Gastrocnemius medialis (tissue), 4 donors: ENCODE measurements around the gene SSX2IP.

ENCODE experiments used
- POLR2A ChIP-seq, 2 donors: fragments of 450-650 bp; IDR thresholded peaks; one replicate each; pipeline ENCODE4 v1.6.1; 2017; ENCODE audit warnings: antibody characterized with exemption in 2 of 2, mild to moderate bottlenecking in 2 of 2, moderate library complexity in 2 of 2
- TF ChIP-seq, protein P1 (sequence below), 5 experiments: fragments of 450-650 bp in 3 of 5; fragments of 200-600 bp in 2 of 5; sonication (generic) in 2 of 5; IDR thresholded peaks in 4 of 5; conservative IDR thresholded peaks in 1 of 5; 1 replicate in 4 of 5; 2 replicates in 1 of 5; pipeline ENCODE4 v1.5.1; 2016 to 2019; ENCODE audit warnings: antibody characterized with exemption in 5 of 5, mild to moderate bottlenecking in 3 of 5, moderate library complexity in 3 of 5

DNA sequence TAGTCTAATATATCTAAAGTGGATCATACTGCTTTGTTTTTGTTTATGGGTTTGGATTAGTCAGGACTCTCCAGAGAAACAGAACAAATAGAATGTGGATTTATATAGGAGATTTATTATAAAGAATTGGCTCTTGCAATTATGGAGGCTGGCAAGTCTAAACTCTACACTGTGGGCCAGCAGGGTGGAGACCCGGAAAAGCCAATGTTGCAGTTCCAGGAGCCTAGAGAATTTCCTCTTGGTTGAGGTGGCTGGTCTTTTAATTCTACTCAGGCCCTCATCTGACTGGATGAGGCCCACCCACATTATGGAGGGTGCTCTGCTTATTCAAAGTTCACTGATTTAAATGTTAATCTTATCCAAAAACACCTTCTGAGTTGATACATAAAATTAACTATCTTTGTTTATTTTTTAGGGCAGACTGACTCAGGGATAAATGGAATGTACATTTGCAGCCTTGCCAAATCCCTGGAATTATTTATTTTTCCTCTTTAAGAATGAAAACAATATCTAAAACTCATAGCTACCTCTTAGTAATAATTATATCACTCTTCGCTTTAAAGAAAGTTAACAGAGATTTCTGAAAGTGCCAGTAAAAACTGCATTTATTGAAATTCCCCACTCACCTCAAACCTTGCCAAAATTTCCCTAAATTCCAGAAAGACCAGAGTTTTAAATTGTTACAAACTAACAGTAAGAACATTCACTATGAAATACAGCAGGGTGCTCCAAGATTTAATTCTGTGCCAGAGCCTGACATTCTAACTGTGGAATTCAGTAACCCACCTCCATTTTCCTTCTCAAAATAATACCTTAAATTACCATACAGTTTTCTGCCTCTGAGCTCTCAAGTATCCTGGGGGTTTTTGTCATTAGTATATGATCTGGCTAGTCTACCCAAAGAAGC is 36.6 kb upstream of the SSX2IP start:
- TF ChIP-seq, protein P1, sequence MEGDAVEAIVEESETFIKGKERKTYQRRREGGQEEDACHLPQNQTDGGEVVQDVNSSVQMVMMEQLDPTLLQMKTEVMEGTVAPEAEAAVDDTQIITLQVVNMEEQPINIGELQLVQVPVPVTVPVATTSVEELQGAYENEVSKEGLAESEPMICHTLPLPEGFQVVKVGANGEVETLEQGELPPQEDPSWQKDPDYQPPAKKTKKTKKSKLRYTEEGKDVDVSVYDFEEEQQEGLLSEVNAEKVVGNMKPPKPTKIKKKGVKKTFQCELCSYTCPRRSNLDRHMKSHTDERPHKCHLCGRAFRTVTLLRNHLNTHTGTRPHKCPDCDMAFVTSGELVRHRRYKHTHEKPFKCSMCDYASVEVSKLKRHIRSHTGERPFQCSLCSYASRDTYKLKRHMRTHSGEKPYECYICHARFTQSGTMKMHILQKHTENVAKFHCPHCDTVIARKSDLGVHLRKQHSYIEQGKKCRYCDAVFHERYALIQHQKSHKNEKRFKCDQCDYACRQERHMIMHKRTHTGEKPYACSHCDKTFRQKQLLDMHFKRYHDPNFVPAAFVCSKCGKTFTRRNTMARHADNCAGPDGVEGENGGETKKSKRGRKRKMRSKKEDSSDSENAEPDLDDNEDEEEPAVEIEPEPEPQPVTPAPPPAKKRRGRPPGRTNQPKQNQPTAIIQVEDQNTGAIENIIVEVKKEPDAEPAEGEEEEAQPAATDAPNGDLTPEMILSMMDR (IDR thresholded peaks at IDR 0.05 in 4 of 5, conservative IDR thresholded peaks at IDR 0.05 in 1 of 5), result no peak
- TF ChIP-seq POLR2A (IDR thresholded peaks at IDR 0.05), result no peak
